WTC11 (cell line): ENCODE data around the gene TRIOBP. TPM values are rescaled to one million over a fixed set of nuclear protein-coding genes. Genes with fewer than 3 reads are reported as not detected.

ENCODE experiments used
- AR ChIP-seq: fragments of 250-450 bp; sonication (Bioruptor Pico); IDR thresholded peaks from 2 replicates; pipeline ENCODE4 v1.9.0; 2021; ENCODE audit warnings: mild to moderate bottlenecking
- ATF6 ChIP-seq: sonication (generic); formaldehyde crosslinking; IDR thresholded peaks from 2 replicates; pipeline ENCODE4 v1.8.1; 2023; ENCODE audit warnings: mild to moderate bottlenecking, missing genetic modification reagents
- CDX4 ChIP-seq: fragments of 250-450 bp; sonication (Bioruptor Pico); IDR thresholded peaks from 2 replicates; pipeline ENCODE4 v1.9.0; 2021; ENCODE audit warnings: moderate library complexity, mild to moderate bottlenecking, inconsistent platforms, borderline replicate concordance
- CREM ChIP-seq: sonication (generic); formaldehyde crosslinking; IDR thresholded peaks from 2 replicates; pipeline ENCODE4 v1.8.1; 2022; ENCODE audit warnings: mild to moderate bottlenecking, missing genetic modification reagents, moderate library complexity
- E2F1 ChIP-seq: sonication (generic); formaldehyde crosslinking; IDR thresholded peaks from 2 replicates; pipeline ENCODE4 v1.8.0; 2022; ENCODE audit warnings: mild to moderate bottlenecking, missing genetic modification reagents
- JAZF1 ChIP-seq: fragments of 250-450 bp; sonication (Bioruptor Pico); IDR thresholded peaks from 2 replicates; pipeline ENCODE4 v1.9.0; 2021; ENCODE audit warnings: moderate library complexity, mild to moderate bottlenecking, inconsistent platforms
- JUN ChIP-seq: sonication (generic); formaldehyde crosslinking; IDR thresholded peaks from 2 replicates; pipeline ENCODE4 v1.8.0; 2023; ENCODE audit warnings: mild to moderate bottlenecking, missing genetic modification reagents
- RELA ChIP-seq: sonication (generic); formaldehyde crosslinking; IDR thresholded peaks from 2 replicates; pipeline ENCODE4 v1.8.1; 2022; ENCODE audit warnings: missing genetic modification reagents, mild to moderate bottlenecking, borderline replicate concordance
- SMAD3 ChIP-seq: sonication (generic); formaldehyde crosslinking; IDR thresholded peaks from 2 replicates; pipeline ENCODE4 v1.8.0; 2022; ENCODE audit warnings: missing genetic modification reagents, mild to moderate bottlenecking, borderline replicate concordance
- SP1 ChIP-seq: sonication (generic); formaldehyde crosslinking; conservative IDR thresholded peaks from 2 replicates; pipeline ENCODE4 v1.8.1; 2022; ENCODE audit warnings: missing genetic modification reagents
- TEAD4 ChIP-seq: sonication (generic); formaldehyde crosslinking; IDR thresholded peaks from 2 replicates; pipeline ENCODE4 v1.8.0; 2022; ENCODE audit warnings: mild to moderate bottlenecking, missing genetic modification reagents
- ZBTB21 ChIP-seq: sonication (generic); formaldehyde crosslinking; IDR thresholded peaks from 2 replicates; pipeline ENCODE4 v1.8.1; 2023; ENCODE audit warnings: mild to moderate bottlenecking, missing genetic modification reagents, borderline replicate concordance
- ZNF317 ChIP-seq: sonication (generic); formaldehyde crosslinking; IDR thresholded peaks from 2 replicates; pipeline ENCODE4 v1.8.1; 2023; ENCODE audit warnings: low read depth, mild to moderate bottlenecking, moderate library complexity, missing genetic modification reagents, borderline replicate concordance
- ZNF396 ChIP-seq: fragments of 250-450 bp; sonication (Bioruptor Pico); IDR thresholded peaks from 2 replicates; pipeline ENCODE4 v1.8.0; 2021; ENCODE audit warnings: mild to moderate bottlenecking, moderate library complexity, borderline replicate concordance
- ZNF416 ChIP-seq: fragments of 250-450 bp; sonication (Bioruptor Pico); IDR thresholded peaks from 2 replicates; pipeline ENCODE4 v1.9.0; 2021; ENCODE audit warnings: mild to moderate bottlenecking, inconsistent platforms
- ZNF512 ChIP-seq: sonication (generic); formaldehyde crosslinking; IDR thresholded peaks from 2 replicates; pipeline ENCODE4 v1.8.1; 2022; ENCODE audit warnings: missing genetic modification reagents, borderline replicate concordance
- ZNF671 ChIP-seq: fragments of 250-450 bp; sonication (Bioruptor Pico); IDR thresholded peaks from 2 replicates; pipeline ENCODE4 v1.8.0; 2021; ENCODE audit warnings: mild to moderate bottlenecking
- ZSCAN18 ChIP-seq: fragments of 250-450 bp; sonication (Bioruptor Pico); IDR thresholded peaks from 2 replicates; pipeline ENCODE4 v2.1.2; 2022; ENCODE audit warnings: mild to moderate bottlenecking, moderate library complexity
- total RNA-seq: library from RNA; stranded (reverse); gene quantifications from 3 replicates; pipeline ENCODE4 v1.2.3, GENCODE V29; 2021
- TF ChIP-seq, protein P1 (sequence below): sonication (generic); formaldehyde crosslinking; conservative IDR thresholded peaks from 2 replicates; pipeline ENCODE4 v1.8.1; 2023; ENCODE audit warnings: mild to moderate bottlenecking, low read depth, missing genetic modification reagents, moderate library complexity
- TF ChIP-seq, protein P2 (sequence below): sonication (generic); formaldehyde crosslinking; IDR thresholded peaks from 2 replicates; pipeline ENCODE4 v1.8.1; 2022; ENCODE audit warnings: mild to moderate bottlenecking, moderate library complexity, missing genetic modification reagents
- TF ChIP-seq, protein P3 (sequence below): sonication (generic); formaldehyde crosslinking; IDR thresholded peaks from 2 replicates; pipeline ENCODE4 v1.8.0; 2022; ENCODE audit warnings: mild to moderate bottlenecking, missing genetic modification reagents
- TF ChIP-seq, protein P4 (sequence below): sonication (generic); formaldehyde crosslinking; IDR thresholded peaks from 2 replicates; pipeline ENCODE4 v1.8.1; 2022; ENCODE audit warnings: low read depth, mild to moderate bottlenecking, moderate library complexity, missing genetic modification reagents, borderline replicate concordance

Gene TRIOBP
- total RNA-seq, 1 experiment from 2014 or later, result 54.0 TPM

GRCh38 chr22:37745548-37746365 is 48.9 kb downstream of the TRIOBP start (continued):
- TF ChIP-seq E2F1 (CRISPR knock-in tag), result no peak
- TF ChIP-seq ZBTB21 (CRISPR knock-in tag), result no peak
- TF ChIP-seq RELA, result no peak
- TF ChIP-seq ZNF396 (CRISPR knock-in tag), result no peak
- TF ChIP-seq SMAD3 (CRISPR knock-in tag), result no peak
- no peak for TF ChIP-seq TEAD4 (CRISPR knock-in tag)
- peak; percentile 51; the same call in 1 of the 2 replicates for TF ChIP-seq SP1 (CRISPR knock-in tag)
- TF ChIP-seq ZSCAN18 (CRISPR knock-in tag), result no peak
- TF ChIP-seq ZNF317 (CRISPR knock-in tag), result no peak
- TF ChIP-seq, protein P1, sequence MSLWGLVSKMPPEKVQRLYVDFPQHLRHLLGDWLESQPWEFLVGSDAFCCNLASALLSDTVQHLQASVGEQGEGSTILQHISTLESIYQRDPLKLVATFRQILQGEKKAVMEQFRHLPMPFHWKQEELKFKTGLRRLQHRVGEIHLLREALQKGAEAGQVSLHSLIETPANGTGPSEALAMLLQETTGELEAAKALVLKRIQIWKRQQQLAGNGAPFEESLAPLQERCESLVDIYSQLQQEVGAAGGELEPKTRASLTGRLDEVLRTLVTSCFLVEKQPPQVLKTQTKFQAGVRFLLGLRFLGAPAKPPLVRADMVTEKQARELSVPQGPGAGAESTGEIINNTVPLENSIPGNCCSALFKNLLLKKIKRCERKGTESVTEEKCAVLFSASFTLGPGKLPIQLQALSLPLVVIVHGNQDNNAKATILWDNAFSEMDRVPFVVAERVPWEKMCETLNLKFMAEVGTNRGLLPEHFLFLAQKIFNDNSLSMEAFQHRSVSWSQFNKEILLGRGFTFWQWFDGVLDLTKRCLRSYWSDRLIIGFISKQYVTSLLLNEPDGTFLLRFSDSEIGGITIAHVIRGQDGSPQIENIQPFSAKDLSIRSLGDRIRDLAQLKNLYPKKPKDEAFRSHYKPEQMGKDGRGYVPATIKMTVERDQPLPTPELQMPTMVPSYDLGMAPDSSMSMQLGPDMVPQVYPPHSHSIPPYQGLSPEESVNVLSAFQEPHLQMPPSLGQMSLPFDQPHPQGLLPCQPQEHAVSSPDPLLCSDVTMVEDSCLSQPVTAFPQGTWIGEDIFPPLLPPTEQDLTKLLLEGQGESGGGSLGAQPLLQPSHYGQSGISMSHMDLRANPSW (CRISPR knock-in tag), result 0 out of 2 replicates have a peak, but pooled peaks have one; percentile 24
- TF ChIP-seq, protein P2, sequence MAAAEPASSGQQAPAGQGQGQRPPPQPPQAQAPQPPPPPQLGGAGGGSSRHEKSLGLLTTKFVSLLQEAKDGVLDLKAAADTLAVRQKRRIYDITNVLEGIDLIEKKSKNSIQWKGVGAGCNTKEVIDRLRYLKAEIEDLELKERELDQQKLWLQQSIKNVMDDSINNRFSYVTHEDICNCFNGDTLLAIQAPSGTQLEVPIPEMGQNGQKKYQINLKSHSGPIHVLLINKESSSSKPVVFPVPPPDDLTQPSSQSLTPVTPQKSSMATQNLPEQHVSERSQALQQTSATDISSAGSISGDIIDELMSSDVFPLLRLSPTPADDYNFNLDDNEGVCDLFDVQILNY (CRISPR knock-in tag), result peak; percentile 64; the same call in 1 of the 2 replicates
- TF ChIP-seq ATF6, result no peak
- no peak for TF ChIP-seq ZNF671 (CRISPR knock-in tag)
- TF ChIP-seq, protein P3, sequence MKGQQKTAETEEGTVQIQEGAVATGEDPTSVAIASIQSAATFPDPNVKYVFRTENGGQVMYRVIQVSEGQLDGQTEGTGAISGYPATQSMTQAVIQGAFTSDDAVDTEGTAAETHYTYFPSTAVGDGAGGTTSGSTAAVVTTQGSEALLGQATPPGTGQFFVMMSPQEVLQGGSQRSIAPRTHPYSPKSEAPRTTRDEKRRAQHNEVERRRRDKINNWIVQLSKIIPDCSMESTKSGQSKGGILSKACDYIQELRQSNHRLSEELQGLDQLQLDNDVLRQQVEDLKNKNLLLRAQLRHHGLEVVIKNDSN, result no peak
- no peak for TF ChIP-seq ZNF512 (CRISPR knock-in tag)
- TF ChIP-seq CREM, result no peak
- TF ChIP-seq, protein P4, sequence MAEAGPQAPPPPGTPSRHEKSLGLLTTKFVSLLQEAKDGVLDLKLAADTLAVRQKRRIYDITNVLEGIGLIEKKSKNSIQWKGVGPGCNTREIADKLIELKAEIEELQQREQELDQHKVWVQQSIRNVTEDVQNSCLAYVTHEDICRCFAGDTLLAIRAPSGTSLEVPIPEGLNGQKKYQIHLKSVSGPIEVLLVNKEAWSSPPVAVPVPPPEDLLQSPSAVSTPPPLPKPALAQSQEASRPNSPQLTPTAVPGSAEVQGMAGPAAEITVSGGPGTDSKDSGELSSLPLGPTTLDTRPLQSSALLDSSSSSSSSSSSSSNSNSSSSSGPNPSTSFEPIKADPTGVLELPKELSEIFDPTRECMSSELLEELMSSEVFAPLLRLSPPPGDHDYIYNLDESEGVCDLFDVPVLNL (CRISPR knock-in tag), result no peak
- TF ChIP-seq AR (CRISPR knock-in tag), result no peak
- TF ChIP-seq ZNF416 (CRISPR knock-in tag), result 0 out of 2 replicates have a peak, but pooled peaks have one; percentile 28
- TF ChIP-seq JUN (CRISPR knock-in tag), result no peak
- no peak for TF ChIP-seq JAZF1 (CRISPR knock-in tag)
- TF ChIP-seq CDX4 (CRISPR knock-in tag), result no peak
